ENCODE measurements around the gene CELF4.

DNA sequence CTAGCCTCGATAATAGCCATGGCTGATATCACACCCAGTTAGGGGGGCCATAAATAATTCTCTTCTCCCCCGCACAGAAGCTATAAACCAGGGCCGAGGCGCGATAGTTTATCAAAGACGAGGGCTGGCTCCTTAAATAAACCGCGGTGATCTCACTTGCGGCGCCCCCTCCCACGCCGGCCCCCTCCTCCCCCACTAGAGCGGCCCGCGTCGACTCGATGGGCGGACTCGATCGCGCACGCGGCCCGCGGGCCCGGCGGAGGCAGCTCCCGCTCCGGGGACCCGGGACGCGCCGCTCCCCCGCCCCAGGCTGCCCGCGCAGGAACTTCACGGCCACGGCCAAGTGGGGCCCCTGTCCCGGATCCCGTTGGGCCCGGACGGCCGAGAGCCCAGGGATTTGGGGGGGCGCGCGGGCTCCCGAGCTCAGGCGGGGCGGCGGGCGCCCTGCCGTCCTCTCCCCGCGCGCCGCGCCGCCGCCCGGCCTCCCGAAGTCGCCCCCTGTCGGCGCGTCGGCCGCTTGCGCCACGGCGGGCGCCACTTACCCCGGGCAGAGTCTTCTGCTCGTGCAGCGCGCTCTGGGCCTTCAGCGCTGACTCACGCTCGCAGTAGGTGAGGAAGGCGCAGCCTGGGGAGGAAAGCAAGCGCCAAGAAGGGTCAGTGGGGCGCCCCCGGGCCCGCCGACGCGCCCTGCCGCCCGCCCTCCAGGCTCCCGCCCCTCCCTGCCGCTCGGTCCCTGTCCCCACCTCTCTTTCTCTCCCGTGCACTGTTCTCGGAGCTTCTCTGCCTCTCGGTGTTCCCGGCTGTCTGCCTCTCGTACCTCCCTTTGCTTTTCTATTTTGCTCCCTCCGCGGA lies 80.4 kb downstream of the CELF4 start:
- TF ChIP-seq REST (IDR thresholded peaks at IDR 0.05; ENCODE audit: insufficient replicate concordance, low read depth) (peak; percentile 25), CTCF (IDR thresholded peaks at IDR 0.05; ENCODE audit: insufficient read depth, low read length) (no peak), POLR2AphosphoS5 (IDR thresholded peaks at IDR 0.05; ENCODE audit: low read depth) (no peak), GABPA (IDR thresholded peaks at IDR 0.05; ENCODE audit: low read depth) (no peak), SPI1 (IDR thresholded peaks at IDR 0.05; ENCODE audit: borderline replicate concordance, low read depth) (no peak)
